Suppressor macrophage treated with lipopolysaccharide for 1 hour (primary cell): ENCODE measurements around the gene NDUFS4.
"Not testable (repeated sequence)": the region's sequence is repeated elsewhere in the genome, so short reads cannot be mapped to it uniquely, and the experiment has no call there.

Experiments used
- DNase-seq, 3 donors: peaks; one replicate each; pipeline ENCODE4 v3.0.0-alpha.2; 2020 to 2022

Gene NDUFS4

DNA sequence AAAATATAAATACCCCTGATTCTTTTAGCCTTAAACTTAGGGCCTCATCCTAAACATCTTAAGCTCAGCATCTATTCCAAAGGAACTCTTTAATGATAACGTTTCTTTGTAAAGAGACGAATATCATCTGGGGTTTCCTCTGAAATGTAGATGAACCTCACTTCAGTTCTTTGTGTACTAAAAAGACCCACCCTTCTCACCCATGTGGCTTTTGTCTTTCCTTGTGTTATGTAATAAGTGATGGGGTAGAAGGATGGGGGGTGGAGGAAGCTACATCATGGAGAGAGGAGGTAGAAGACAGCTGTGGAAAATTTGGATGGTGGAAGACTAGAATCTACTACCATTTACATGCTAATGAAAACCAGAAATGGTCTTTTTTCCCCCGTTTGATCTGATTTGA, 111.0 kb downstream of the NDUFS4 start:
- no peak for DNase-seq

DNA sequence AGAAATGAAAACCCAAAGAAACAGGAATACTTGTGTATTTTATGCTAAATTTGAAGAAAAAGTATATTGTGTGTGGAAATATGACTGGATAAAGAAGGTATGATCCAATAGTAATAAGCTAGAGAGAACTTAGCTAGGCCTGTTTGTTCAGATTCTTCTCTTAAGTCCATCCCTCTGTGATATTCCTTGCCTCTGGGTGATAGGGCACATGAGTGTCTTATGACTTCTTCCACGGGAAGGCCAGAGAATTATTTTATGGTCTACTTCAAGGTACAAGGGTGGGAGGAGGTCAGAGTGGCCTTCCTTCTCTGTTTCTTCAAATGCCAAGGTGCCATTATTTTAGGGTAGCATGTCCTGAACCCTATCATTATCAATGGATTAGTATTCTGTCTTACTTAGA, 113.7 kb downstream of the NDUFS4 start:
- no peak for DNase-seq

DNA sequence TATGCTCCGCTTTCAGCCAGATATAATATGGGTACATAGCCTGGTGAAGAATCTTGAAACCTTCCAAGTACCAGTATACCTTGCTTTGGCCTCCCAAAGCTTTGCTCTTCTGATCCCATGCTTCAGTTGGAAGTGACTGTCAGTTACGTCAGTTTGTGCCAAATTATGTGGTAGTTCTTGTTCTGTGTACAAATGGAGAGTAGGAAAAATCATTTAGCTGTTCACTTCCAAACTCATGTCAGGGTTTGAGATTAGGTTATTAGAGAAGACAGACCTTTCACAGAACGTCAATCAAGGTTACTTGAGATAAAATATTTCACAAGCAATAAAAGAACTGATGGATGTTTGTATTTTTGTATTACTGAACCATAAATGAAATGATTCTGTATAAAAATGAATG, 117.2 kb downstream of the NDUFS4 start:
- no peak for DNase-seq

DNA sequence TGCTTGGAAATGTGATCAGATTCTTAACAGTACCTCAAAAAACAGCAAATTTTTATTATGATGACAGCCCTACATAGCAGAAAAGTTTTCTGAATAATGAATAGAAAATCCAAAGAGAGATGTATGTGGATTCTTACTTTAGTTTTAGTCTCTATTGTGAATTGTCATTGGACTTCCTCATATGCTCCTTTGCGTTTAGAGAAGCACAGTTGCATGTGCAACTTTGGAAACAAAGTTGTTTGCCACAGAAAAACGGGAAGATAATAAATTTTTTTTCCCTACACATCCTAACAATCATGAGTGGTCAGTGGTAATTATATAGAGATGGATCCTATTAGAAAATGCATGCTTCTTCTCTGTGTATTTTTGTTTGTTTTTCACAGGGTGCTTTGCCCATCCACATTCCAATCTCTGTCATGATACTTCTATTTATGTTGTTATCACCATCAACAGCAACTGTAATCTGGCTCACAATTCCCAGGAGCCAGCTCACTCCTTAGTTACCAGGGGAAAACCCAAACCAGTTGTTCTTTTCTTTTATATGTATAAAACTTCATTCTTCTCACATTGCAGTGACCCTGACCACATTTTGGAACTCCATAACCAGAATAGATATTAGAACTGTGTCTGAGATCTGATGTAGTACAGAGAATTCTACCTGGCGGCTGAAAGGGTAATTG, 118.7 kb downstream of the NDUFS4 start:
- DNase-seq = peak; percentile 6 to 34 (median 23)

DNA sequence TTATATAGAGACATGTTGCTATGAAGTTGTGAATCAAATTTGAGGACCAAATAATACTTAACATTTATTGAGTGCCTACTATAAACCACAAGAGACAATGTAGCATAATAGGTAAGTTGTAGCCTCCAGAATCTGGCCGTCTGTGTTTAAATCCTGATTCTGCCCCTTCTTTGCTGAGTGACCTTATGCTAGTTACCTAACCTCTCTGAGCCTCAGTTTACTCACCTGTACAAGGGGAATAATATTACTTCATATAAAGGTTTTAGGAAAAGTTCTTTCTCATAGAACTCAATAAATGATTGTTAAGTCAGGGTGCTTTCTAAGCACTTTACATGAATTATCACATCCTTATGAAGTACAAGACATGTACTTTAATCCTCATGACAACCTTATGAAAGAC, 120.6 kb downstream of the NDUFS4 start:
- no peak for DNase-seq

DNA sequence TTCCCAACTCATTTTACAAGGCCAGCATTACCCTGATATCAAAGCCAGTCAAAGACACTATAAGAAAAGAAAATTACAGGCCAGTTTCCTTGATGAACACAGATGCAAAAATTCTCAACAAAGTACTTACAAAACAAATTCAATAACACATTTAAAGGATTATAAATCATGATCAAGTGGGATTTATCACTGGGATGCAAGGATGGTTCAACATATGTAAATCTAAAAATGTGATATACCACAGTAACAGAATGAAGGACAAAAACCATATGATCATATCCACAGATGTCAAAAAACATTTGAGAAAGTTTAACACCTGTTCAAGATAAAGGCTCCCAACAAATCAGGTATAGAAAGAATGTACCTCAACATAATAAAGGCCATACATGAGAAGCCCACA, 130.6 kb downstream of the NDUFS4 start:
- no peak for DNase-seq

DNA sequence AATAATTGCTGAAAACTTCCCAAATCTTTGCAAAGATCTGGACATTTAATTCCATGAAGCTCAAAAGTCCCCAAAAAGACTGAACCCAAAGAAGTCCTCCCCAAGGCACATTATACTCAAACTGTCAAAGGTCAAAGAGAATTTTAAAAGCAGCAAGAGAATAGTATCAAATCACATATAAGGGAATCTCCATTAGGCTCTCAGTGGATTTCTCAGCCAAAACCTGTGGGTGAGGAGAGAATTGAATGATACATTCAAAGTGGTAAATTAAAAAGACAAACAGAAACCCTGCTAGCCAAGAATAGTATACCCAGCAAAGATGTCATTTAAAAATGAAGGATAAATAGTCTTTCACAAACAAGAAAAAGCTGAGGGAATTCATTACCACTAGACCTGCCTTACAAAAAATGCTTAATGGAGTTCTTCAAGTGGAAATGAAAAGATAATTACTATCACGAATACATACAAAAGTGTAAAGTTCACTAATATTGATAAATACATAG, 134.1 kb downstream of the NDUFS4 start:
- DNase-seq = no peak

DNA sequence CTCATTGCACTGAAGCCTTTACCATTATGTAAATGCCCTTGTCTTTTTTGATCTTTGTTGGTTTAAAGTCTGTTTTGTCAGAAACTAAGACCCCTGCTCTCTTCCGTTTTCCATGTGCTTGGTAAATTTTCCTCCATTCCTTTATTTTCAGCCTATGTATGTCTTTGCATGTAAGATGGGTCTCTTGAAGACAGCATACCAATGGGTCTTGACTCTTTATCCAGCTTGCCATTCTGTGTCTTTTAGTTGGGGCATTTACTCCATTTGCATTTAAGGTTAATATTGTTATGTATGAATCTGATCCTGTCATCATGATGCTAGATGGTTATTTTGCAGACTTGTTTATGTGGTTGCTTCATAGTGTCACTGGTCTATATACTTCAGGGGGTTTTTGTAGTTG, 150.0 kb downstream of the NDUFS4 start:
- DNase-seq = not testable (repeated sequence)

DNA sequence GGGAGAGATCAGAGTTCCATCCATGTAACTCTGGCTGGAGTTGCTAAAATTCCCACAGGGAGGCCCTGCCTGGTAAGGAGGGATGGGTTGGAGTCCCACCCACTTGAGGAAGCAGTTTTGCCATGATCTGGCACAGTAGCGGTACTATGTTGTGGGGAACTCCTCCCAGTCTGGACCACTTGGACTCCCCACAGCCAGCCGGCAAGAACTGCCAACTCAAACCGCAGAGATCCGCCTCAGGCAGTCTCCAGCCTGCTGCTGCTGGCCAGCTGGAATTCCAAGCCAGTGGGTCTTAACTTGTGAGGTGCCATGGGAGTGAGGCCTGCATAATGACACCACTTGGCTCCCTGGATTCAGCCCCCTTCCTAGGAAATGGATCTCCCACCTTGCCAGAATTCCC, 151.9 kb downstream of the NDUFS4 start:
- no peak for DNase-seq

DNA sequence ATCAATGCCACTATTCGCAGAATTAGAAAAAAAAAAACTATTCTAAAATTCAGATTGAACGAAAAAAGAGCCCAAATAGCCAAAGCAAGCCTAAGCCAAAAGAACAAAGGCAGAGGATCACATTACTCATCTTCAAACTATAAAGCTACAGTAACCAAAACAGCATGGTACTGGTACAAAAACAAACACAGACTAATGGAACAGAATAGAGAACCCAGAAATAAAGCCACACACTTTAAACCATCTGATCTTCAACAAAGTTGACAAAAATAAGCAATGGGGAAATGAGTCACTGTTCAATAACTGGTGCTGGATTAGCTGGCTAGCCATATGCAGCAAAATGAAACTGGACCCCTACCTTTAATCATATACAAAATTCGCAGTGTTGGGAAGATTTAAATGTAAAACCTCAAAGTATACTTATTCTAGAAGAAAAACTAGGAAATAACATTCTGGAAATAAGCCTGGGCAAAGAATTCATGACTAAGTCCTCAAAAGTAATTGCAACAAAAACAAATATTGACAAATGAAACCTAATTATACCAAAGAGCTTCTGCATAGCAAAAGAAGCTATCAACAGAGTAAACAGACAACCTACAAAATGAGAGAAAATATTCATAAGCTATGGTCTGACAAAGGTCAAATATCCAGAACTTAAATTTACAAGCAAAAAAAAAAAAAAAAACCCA, 153.7 kb downstream of the NDUFS4 start:
- DNase-seq = no peak

DNA sequence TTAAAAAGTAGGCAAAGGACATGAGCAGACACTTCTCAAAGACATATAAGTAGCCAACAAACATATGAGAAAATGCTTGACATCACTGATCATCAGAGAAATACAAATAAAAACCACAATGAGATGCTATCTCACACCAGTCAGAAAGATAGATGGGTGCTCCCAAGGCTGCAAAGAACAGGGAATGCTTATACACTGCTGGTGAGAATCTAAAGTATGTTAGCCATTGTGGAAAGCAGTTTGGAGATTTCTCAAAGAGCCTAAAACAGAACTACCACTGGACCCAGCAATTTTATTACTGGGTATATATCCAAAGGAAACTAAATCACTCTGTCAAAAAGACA, 154.2 kb downstream of the NDUFS4 start:
- no peak for DNase-seq

DNA sequence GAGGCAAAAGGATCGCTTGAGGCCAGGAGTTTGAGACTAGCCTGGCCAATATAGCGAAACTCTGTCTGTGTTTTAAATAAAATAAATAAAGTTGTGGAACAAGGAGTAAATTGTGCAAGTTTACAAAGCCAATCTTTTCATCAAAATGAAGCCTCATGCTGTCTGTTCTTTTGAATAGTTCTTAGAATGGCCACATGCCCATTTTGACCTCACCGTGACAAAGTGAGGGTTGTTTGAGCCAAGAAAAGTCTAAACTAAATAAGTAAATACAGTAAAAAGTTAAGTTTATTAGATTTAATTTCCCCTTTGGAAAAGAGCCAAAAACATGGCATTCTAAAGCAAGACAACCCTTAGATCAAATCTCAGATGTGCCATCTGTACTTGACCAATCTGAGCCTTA, 165.7 kb downstream of the NDUFS4 start:
- DNase-seq = no peak

DNA sequence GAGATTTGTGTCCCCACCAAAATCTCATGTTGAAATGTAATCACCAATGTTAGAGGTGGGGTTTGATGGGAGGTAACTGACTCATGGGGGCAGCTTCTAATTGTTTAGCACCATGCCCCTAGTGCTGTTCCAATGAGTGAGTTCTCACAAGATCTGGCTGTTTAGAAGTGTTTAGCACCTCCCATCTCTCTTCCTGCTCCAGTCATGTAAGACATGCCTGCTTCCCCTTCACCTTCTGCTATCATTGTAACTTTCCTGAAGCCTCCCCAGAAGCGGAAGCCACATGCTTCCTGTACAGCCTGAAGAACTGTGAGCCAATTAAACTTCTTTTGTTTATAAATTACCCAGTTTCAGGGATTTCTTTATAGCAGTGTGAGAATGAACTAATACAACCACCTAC, 170.5 kb downstream of the NDUFS4 start:
- DNase-seq = peak in 2 of 3 donors; percentile 1 to 17
